Dedifferentiated amniotic fluid mesenchymal stem cell (primary cell): Measurements from ENCODE around the gene ITGB4.

ENCODE experiments used
- DNase-seq: peaks from one replicate; pipeline ENCODE4 v3.0.0-alpha.2; 2016; ENCODE audit errors: extremely low spot score

The ITGB4 gene

GRCh38 chr17:75731086-75731715, 9.9 kb downstream of the ITGB4 start:
- no peak for DNase-seq

- no peak for DNase-seq
Measured at GRCh38 chr17:75731716-75732498, 10.6 kb downstream of the ITGB4 start.

DNA sequence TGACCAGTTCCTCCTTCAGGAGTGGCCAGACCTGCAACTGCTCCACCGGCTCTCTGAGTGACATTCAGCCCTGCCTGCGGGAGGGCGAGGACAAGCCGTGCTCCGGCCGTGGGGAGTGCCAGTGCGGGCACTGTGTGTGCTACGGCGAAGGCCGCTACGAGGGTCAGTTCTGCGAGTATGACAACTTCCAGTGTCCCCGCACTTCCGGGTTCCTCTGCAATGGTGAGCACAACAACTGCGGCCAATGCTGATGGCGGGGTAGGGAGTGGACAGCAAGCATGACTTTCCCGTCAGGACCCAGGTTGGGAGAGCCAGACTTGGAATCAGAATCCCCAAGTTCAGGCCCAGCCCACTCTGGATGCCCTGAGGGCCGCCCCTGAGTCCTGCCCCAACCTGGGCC, 12.2 kb downstream of the ITGB4 start:
- DNase-seq = no peak

GRCh38 chr17:75734674-75735294, 13.5 kb downstream of the ITGB4 start:
- no peak for DNase-seq

DNA sequence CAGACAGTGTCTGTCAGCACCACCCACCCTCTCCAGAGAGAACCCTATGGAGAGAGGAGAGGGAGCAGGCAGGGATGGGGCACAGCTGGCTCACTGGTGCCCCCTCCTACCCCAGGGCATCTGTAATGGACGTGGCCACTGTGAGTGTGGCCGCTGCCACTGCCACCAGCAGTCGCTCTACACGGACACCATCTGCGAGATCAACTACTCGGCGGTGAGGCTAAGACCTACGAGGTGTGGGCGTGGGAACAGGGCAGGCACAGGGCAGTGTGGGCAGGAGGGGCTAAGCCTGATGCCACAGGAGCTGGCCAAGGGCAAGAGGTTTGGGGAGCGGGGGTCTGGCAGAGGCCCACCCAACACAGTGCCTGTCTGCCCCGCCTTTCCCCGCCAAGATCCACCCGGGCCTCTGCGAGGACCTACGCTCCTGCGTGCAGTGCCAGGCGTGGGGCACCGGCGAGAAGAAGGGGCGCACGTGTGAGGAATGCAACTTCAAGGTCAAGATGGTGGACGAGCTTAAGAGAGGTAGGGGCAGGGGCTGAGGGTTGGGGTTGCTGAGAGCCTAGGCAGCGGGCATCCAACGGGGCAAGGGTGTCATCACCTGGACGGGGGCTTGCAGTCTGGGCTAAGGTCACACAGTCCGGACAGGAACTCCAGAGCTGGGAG, 15.0 kb downstream of the ITGB4 start:
- DNase-seq = no peak

- DNase-seq = no peak
Measured at GRCh38 chr17:75737133-75737962, 16.1 kb downstream of the ITGB4 start.

- DNase-seq = no peak
Measured at GRCh38 chr17:75738218-75738802, 17.1 kb downstream of the ITGB4 start.

DNA sequence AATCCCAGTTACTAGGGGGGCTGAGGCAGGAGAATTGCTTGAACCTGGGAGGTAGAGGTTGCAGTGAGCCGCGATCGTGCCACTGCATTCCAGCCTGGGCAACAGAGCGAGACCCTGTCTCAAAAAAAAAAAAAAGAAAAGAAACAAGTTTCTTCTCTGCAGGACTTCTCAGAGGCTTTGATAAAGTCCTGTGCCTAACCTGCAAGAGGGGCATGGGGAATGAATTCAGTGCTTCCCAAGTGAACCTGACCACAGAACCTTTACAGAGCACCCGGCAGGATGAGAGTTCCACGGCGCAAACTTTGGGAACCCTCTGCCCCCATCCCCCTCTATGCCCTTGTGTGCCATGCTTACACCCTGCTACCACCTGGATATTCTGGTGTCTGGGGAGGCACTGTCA, 17.9 kb downstream of the ITGB4 start:
- DNase-seq = no peak

GRCh38 chr17:75739801-75740200, 18.5 kb downstream of the ITGB4 start:
- no peak for DNase-seq

DNA sequence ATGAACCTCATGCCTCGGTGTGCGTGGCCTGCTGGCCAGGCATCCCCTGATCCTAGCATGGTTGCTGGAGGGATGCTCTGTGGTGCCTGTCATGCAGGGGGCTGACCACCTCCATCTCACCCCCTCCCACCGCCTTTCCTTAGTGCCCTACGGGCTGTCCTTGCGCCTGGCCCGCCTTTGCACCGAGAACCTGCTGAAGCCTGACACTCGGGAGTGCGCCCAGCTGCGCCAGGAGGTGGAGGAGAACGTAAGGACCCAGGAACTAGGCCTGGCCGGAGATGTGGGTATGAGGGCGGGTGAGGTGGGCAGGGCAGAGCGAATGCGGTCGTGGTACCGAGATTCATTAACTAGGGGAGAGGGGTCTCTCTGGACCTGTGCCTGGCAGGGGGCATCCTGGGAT, 19.0 kb downstream of the ITGB4 start:
- no peak for DNase-seq

DNA sequence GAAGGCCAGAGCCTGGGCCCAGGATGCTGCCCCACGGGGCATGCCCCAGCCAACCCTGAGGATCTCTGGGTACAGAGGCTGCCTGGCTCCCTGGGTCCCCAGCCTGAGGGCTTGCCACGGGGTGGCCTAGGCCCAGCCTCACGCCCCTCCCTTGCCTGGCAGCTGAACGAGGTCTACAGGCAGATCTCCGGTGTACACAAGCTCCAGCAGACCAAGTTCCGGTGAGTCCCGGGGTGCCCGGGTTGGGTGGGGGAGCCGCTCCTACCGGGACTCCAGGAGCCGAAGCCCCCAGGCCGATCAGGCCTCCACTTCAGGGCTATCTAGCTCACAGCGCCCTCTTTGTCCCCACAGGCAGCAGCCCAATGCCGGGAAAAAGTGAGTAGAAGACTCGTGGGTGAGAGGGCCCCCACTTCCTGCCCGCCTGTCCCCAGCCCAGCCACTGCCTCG, 19.4 kb downstream of the ITGB4 start:
- no peak for DNase-seq

DNA sequence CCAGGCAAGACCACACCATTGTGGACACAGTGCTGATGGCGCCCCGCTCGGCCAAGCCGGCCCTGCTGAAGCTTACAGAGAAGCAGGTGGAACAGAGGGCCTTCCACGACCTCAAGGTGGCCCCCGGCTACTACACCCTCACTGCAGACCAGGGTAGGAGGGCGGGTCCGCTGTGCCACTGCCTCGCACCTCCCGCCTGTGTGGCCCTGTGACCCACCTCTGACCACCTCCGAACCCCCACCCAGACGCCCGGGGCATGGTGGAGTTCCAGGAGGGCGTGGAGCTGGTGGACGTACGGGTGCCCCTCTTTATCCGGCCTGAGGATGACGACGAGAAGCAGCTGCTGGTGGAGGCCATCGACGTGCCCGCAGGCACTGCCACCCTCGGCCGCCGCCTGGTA, 21.1 kb downstream of the ITGB4 start:
- DNase-seq = no peak

GRCh38 chr17:75743625-75744206, 22.5 kb downstream of the ITGB4 start:
- DNase-seq = no peak

DNA sequence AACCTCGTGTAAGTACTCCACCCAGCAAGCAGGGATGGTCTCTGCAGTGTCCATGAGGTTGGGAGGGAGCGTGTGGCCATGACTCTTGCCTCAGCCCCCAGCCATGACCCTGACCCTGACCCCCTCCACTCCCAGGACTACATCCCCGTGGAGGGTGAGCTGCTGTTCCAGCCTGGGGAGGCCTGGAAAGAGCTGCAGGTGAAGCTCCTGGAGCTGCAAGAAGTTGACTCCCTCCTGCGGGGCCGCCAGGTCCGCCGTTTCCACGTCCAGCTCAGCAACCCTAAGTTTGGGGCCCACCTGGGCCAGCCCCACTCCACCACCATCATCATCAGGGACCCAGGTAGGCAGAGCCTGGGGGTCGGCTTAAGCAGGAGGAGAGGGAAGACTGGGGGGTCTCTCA, 27.4 kb downstream of the ITGB4 start:
- no peak for DNase-seq

DNA sequence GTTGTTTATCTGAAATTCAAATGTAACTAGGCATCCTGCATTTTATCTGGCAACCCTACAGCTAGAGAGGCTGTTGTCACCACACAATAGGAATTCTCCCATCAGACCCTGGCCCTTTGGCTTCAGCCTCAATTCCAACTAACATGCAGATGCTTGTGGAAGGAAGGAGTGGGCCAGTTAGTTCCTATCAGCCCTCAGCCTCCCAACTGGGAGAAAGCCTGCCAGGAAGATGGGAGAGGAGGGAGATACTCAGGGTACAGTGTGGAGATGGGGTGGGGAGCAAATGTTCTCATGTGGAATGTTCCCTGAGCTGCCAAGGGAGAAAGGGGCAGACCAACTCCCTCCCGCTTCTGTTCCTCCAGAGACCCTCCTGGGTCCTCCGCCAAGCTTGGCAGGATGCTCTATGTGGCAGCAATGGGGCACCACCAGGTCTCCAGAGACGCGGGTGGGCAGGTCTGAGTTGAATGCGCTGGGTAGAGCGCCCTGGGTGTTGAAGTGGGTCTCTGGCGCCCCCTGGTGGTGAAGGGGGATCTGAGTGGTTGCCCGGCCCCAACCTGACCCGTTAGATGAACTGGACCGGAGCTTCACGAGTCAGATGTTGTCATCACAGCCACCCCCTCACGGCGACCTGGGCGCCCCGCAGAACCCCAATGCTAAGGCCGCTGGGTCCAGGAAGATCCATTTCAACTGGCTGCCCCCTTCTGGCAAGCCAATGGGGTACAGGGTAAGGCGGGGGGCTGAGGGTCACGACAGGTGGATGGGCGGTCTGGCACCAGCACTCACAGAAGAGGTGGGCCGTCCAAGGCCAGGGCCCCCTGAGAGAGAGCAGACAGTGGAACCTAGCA, 28.5 kb downstream of the ITGB4 start:
- DNase-seq = peak; percentile 79

DNA sequence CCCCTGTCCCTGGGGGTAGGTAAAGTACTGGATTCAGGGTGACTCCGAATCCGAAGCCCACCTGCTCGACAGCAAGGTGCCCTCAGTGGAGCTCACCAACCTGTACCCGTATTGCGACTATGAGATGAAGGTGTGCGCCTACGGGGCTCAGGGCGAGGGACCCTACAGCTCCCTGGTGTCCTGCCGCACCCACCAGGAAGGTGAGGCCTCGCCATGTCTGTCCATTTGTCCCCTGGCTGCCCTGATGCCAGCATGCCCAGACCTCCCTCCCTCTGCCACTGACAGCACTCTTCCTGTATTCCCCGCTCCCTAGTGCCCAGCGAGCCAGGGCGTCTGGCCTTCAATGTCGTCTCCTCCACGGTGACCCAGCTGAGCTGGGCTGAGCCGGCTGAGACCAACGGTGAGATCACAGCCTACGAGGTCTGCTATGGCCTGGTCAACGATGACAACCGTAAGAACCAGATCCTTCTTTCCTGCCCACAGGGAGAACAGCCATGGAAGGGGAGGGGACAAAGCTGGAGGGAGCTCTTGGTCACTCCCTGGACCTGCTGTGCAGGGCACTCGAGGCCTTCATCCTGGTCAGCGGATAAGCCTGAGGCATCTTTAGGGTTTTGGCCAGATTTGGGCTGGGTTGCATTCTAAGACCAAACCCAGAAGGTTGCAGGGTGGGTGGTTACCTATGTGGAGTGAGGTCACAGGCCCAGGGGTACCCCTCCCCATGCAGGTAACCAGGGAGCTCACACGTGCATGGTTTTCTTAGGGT, 29.6 kb downstream of the ITGB4 start:
- DNase-seq = no peak

- DNase-seq = no peak
Measured at GRCh38 chr17:75751676-75752404, 30.6 kb downstream of the ITGB4 start.

GRCh38 chr17:75752405-75752709, 31.1 kb downstream of the ITGB4 start:
- DNase-seq = no peak
